Tibial nerve (tissue), 4 donors: ENCODE results near the gene TMEM97. TPM values are rescaled to one million over a fixed set of nuclear protein-coding genes. Genes with fewer than 3 reads are reported as not detected.
A peak's percentile ranks its signal among the peaks of the same experiment; 100 is the strongest.
"Not testable (repeated sequence)": the region's sequence is repeated elsewhere in the genome, so short reads cannot be mapped to it uniquely, and the experiment has no call there.

Experiments used
- DNase-seq, 2 donors: peaks; one replicate each; pipeline ENCODE4 v3.0.0-alpha.2; 2019; ENCODE audit warnings: low spot score in 2 of 2
- H3K27ac ChIP-seq, 4 donors: fragments of 200-600 bp; sonication (generic) in 3 of 4; one replicate each; pipeline ENCODE4 v1.5.1; 2017 to 2019; ENCODE audit warnings: mild to moderate bottlenecking in 1 of 4
- H3K27me3 ChIP-seq, 2 donors: fragments of 200-600 bp; sonication (generic) in 1 of 2; one replicate each; pipeline versions ENCODE4 v1.5.1 to v1.6.0; 2017 to 2019
- H3K36me3 ChIP-seq, 3 donors: fragments of 200-600 bp; sonication (generic); one replicate each; pipeline ENCODE4 v1.5.1; 2018 to 2019
- H3K4me1 ChIP-seq, 4 donors: fragments of 200-600 bp; sonication (generic) in 3 of 4; one replicate each; pipeline ENCODE4 v1.5.1; 2017 to 2019
- H3K4me3 ChIP-seq, 4 donors: fragments of 200-600 bp; sonication (generic) in 3 of 4; one replicate each; pipeline ENCODE4 v1.5.1; 2017 to 2019; ENCODE audit warnings: mild to moderate bottlenecking in 1 of 4, moderate library complexity in 1 of 4
- H3K9me3 ChIP-seq, 4 donors: fragments of 200-600 bp; sonication (generic) in 3 of 4; one replicate each; pipeline ENCODE4 v1.5.1; 2017 to 2019
- CTCF ChIP-seq, 5 experiments: fragments of 200-600 bp in 3 of 5; fragments of 450-650 bp in 2 of 5; sonication (generic) in 3 of 5; IDR thresholded peaks; one replicate each; pipeline ENCODE4 v1.5.1; 2016 to 2019; ENCODE audit warnings: antibody characterized with exemption in 5 of 5, mild to moderate bottlenecking in 3 of 5, moderate library complexity in 2 of 5
- EP300 ChIP-seq, 2 donors: sonication (generic); formaldehyde crosslinking; IDR thresholded peaks; one replicate each; pipeline ENCODE4 v1.6.1; 2017; ENCODE audit warnings: antibody characterized with exemption in 2 of 2, mild to moderate bottlenecking in 1 of 2
- POLR2A ChIP-seq, 2 donors: fragments of 450-650 bp; IDR thresholded peaks; one replicate each; pipeline ENCODE4 v1.6.1; 2017; ENCODE audit warnings: antibody characterized with exemption in 2 of 2, mild to moderate bottlenecking in 2 of 2, moderate library complexity in 2 of 2
- WGBS, 2 donors: methylation state at CpG; one replicate each; pipeline ENCODE4 v1.1.5; 2018; 5-methylcytosine and 5-hydroxymethylcytosine counted together
- total RNA-seq, 4 donors: library from RNA; depleted of rRNA; stranded (reverse); fragments of >200 nt; gene quantifications; one replicate each; pipeline ENCODE4 v1.1.0, GENCODE V29; 2016

The TMEM97 gene
- 10 to 100 TPM in 3 of 4 donors, 1 to 10 TPM in 1; 8.1 to 20.2 (median 16.8) TPM for total RNA-seq

- peaks cover 0 to 19% (median 15%) of the 10 kb centered on the region in 4 donors for H3K4me1 ChIP-seq
- WGBS, 2 donors, result 0% methylated on average over 34 to 72 of the region's 72 CpGs
- H3K4me3 ChIP-seq, result peak within 1 kb of the TSS; percentile 38 to 77 (median 52)
- DNase-seq, result peak; percentile 90 to 93
- no peaks in the 10 kb centered on the region for H3K27me3 ChIP-seq
- no peaks in the 10 kb centered on the region for H3K36me3 ChIP-seq
- peak within 1 kb of the TSS; percentile 14 to 81 (median 64) for H3K27ac ChIP-seq
- no peaks in the 10 kb centered on the region for H3K9me3 ChIP-seq
- peak in 1 of 2 donors; percentile 68 for TF ChIP-seq POLR2A (IDR thresholded peaks at IDR 0.05)
- TF ChIP-seq EP300 (IDR thresholded peaks at IDR 0.05), result peak; percentile 31 to 75
- peak in 4 of 5 experiments; percentile 10 to 51 (median 26) for TF ChIP-seq CTCF (IDR thresholded peaks at IDR 0.05)
These were observed at the start of gene TMEM97 for GRCh38 chr17:28318759-28319597. Gene TMEM97, plus strand, starts transcription at chr17:28319200. Its CDS starts 40 bp downstream, at chr17:28319240.

DNA sequence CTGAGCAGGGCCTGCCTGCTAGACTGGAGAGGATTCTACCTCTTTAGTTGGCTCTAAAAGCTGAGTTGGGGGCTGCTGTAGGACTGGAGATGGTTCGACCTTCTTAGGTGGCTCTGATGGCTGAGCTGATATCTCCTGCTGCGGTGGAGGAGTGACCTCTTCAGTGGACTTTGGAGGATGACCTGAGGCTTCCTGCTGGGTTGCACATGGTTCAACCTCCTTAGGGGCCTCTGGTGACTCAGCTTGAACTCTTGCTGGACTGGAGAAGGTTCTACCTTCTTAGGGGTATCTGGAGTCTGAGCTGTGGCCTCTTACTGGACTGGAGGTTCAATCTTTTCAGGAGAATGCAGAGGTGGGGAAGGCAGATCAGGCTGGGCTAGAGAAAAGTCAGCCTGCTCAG lies 48.9 kb upstream of the TMEM97 start:
- Histone ChIP-seq H3K9me3 (no peaks in the 10 kb centered on the region), H3K4me1 (peaks cover 0 to 6% (median 0%) of the 10 kb centered on the region in 4 donors), H3K27me3 (no peaks in the 10 kb centered on the region), H3K27ac (no peak overlapping the region), H3K4me3 (no peak overlapping the region), H3K36me3 (no peaks in the 10 kb centered on the region)
- TF ChIP-seq POLR2A (IDR thresholded peaks at IDR 0.05), result no peak
- no peak for TF ChIP-seq CTCF (IDR thresholded peaks at IDR 0.05)
- no peak for TF ChIP-seq EP300 (IDR thresholded peaks at IDR 0.05)
- DNase-seq, result no peak
- 75 to 83% methylated on average over 2 of the region's 2 CpGs for WGBS, 2 donors

DNA sequence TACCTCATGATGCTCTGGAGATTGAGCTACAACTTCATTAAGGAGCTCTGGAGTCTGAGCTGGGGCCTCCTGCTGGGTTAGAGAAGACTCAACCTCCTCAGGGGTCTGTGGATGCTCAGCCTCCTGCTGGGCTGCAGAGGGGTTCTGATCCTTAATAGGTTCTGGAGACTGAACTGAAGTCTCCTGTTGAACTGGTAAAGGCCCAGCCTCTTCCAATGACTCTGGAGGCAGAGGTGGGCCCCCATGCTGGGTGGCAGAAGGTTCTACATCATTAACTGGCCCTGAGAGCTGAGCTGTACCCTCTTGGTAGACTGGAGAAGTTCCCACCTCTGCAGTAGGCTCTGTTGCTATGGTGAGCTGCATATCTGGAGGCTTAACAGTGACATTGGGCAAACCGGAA lies 48.1 kb upstream of the TMEM97 start:
- no peaks in the 10 kb centered on the region for H3K9me3 ChIP-seq
- WGBS, 2 donors, result 94 to 100% methylated on average over 1 of the region's 1 CpG
- no peaks in the 10 kb centered on the region for H3K4me1 ChIP-seq
- no peak overlapping the region for H3K4me3 ChIP-seq
- H3K27ac ChIP-seq, result no peak overlapping the region
- H3K27me3 ChIP-seq, result no peaks in the 10 kb centered on the region
- H3K36me3 ChIP-seq, result no peaks in the 10 kb centered on the region
- no peak for DNase-seq
- no peak for TF ChIP-seq EP300 (IDR thresholded peaks at IDR 0.05)

- no peaks in the 10 kb centered on the region for H3K27me3 ChIP-seq
These were observed 47.6 kb upstream of the TMEM97 start for GRCh38 chr17:28271431-28271830.

DNA sequence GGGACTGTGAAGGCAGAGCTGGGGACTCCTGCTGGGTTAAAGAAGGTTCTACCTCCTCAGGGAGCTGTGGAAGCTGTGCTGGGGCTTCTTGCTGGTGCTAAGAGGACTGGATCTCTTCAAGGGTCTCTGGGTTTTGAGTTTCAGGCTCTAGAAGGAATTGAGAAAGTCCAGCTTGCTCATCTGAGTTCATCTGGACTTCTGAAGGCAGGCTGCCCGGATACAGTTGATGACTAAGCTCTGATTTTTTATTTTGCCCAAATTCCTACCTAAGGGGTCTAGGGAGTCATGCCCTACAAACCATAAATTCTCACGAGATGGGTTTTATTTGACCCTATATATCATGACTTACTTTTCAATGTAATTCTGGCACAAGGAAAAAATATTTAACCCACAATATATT lies 46.8 kb upstream of the TMEM97 start:
- no peak for TF ChIP-seq POLR2A (IDR thresholded peaks at IDR 0.05)
- no peak for TF ChIP-seq EP300 (IDR thresholded peaks at IDR 0.05)
- TF ChIP-seq CTCF (IDR thresholded peaks at IDR 0.05), result no peak
- no peak for DNase-seq
- Histone ChIP-seq H3K4me1 (no peaks in the 10 kb centered on the region), H3K9me3 (no peaks in the 10 kb centered on the region), H3K27me3 (no peaks in the 10 kb centered on the region), H3K4me3 (no peak overlapping the region), H3K36me3 (no peaks in the 10 kb centered on the region), H3K27ac (no peak overlapping the region)
- 71 to 84% methylated on average over 2 of the region's 2 CpGs for WGBS, 2 donors

More at GRCh38 chr17:28271431-28271830, 47.6 kb upstream of the TMEM97 start:
- H3K9me3 ChIP-seq, result no peaks in the 10 kb centered on the region
- no peaks in the 10 kb centered on the region for H3K4me1 ChIP-seq
- DNase-seq, result no peak
- TF ChIP-seq EP300 (IDR thresholded peaks at IDR 0.05) (no peak), CTCF (IDR thresholded peaks at IDR 0.05) (no peak), POLR2A (IDR thresholded peaks at IDR 0.05) (no peak)
- H3K27ac ChIP-seq, result no peak overlapping the region
- H3K4me3 ChIP-seq, result no peak overlapping the region
- WGBS, 2 donors, result 92 to 97% methylated on average over 3 of the region's 3 CpGs
- no peaks in the 10 kb centered on the region for H3K36me3 ChIP-seq

DNA sequence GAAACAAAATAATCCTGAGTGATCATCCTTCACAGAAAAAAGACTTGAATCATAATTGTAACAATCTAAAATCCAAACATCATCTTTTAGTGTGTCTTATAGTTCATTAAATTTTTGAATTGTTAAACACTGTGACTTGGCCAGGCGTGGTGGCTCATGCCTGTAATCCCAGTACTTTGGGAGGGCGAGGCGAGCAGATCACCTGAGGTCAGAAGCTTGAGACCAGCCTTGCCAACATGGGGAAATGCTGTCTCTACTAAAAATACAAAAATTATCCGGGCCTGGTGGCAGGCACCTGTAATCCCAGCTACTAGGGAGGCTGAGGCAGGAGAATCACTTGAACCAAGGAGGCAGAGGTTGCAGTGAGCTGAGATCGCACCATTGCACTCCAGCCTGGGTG lies 45.7 kb upstream of the TMEM97 start:
- DNase-seq, H3K27ac ChIP-seq, H3K4me3 ChIP-seq, H3K4me1 ChIP-seq, H3K9me3 ChIP-seq, H3K27me3 ChIP-seq, H3K36me3 ChIP-seq: not testable (repeated sequence)
- 80 to 90% methylated on average over 5 of the region's 5 CpGs for WGBS, 2 donors
